ENCODE data around the gene SHISA5.

- TF ChIP-seq GABPB1 (CRISPR knock-in tag; IDR thresholded peaks at IDR 0.05) (no peak), CTCF (IDR thresholded peaks at IDR 0.05) (no peak), MAX (CRISPR knock-in tag; IDR thresholded peaks at IDR 0.05) (no peak), ETV6 (CRISPR knock-in tag; IDR thresholded peaks at IDR 0.05) (no peak), FOXP4 (CRISPR knock-in tag; IDR thresholded peaks at IDR 0.05) (no peak), ATF1 (CRISPR knock-in tag; IDR thresholded peaks at IDR 0.05) (no peak)
Observed at GRCh38 chr3:48532271-48532976, 28.4 kb upstream of the SHISA5 start.
